Non-pigmented ciliary epithelial cell (primary cell): ENCODE measurements around the gene BCLAF1.

Source experiments
- DNase-seq: peaks from one replicate; pipeline ENCODE4 v3.0.0-alpha.2; 2010; ENCODE audit warnings: low read depth

Gene BCLAF1, protein sequence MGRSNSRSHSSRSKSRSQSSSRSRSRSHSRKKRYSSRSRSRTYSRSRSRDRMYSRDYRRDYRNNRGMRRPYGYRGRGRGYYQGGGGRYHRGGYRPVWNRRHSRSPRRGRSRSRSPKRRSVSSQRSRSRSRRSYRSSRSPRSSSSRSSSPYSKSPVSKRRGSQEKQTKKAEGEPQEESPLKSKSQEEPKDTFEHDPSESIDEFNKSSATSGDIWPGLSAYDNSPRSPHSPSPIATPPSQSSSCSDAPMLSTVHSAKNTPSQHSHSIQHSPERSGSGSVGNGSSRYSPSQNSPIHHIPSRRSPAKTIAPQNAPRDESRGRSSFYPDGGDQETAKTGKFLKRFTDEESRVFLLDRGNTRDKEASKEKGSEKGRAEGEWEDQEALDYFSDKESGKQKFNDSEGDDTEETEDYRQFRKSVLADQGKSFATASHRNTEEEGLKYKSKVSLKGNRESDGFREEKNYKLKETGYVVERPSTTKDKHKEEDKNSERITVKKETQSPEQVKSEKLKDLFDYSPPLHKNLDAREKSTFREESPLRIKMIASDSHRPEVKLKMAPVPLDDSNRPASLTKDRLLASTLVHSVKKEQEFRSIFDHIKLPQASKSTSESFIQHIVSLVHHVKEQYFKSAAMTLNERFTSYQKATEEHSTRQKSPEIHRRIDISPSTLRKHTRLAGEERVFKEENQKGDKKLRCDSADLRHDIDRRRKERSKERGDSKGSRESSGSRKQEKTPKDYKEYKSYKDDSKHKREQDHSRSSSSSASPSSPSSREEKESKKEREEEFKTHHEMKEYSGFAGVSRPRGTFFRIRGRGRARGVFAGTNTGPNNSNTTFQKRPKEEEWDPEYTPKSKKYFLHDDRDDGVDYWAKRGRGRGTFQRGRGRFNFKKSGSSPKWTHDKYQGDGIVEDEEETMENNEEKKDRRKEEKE

DNA sequence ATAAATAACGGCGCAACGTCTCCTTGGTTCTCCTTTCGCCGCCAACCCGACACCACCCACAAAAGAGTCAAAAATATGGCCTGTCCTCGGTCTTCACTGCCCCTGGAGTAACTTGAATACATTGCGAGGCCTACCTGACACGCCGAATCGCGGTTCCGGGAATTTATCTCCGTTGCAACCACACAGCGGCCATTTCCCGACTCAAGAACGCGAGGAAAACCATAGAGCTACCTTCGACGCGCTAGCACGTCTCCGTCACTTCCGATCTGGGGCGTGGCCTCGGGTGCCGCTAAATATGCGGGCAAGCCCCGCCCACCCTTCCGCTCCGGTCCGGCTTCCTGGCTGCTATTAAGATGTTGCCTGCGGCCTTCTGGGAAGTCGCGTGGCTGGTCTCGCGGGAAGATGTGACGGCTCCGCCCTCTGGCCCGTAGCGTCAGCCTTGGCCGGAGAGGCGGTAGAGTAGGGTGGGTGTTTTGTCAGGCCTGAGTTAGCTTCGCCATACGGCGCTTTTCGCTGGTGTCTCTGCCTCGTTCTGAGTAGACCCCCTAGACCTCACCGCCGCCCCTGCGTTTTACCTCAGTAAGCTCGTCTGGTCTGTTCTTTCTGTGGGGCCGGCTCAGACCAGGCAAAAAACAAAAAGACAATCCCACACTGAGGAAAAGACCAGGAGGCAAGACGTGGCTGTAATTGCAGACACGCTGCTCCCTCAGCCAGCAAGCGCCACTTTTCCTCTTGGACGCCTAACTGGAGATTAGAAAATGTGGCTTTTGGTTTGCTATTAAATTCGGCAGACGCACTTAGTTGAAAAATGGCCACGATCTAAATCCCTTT is at the start of gene BCLAF1:
TSS of gene BCLAF1 (minus strand) at position 268 of the 831 bp plus-strand sequence. CDS start 9,980 bp downstream, outside the sequence.
- DNase-seq, result peak; percentile 97

DNA sequence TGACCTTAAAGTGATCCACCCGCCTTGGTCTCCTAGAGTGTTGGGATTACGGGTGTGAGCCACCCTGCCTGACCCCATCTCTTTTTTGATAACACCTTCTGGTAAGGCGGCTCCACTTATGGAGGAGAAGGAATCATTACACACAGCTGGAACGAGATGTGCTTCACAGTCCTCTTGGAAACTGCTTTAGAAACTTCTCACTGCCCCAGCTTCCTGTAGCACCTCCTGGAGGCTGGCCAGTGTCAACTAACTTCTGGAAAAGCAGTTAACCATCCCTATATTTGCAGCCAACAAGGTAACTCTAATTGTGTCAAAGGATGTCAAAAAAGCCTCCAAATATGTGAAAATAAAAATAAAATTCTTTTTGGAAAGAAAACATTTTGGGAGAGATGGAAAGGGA is 48.8 kb upstream of the BCLAF1 start:
- DNase-seq, result no peak

DNA sequence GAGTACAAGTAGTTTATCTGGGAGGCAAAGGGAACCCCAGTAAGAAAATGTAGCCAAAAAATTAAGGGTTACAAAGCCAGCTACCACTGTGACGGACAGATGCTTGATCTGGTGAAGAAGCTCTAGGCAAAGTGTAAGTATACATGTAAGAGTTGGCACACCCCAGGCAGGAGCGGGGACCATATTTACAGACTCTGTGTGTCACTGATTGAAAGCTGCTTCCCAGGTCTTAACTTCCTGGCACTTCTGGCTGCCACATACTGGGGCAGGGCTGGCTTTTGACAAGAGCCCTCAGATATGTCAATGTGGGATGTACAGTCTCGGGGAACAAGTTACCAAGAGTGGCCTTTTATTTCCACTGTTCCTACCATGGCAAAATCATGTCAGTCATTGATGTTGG is 48.0 kb upstream of the BCLAF1 start:
- DNase-seq, result no peak

DNA sequence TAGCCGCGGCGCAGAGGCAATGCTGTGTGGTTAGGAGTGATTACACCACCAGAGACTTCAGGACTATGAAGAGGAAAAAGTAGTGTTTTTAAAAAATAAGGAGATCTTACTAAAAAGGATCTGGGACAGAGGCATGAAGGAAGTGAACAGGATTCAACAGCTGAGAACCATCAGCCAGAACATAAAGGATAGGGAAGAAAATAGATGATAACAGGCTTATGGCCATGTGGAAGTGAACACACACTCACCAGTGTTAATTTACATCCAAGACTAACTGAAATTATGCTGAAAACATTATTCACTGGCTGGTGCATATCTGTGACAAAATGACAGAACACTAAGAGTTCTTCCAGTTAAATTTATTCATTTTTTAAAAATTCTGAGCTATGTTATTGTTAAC is 47.5 kb upstream of the BCLAF1 start:
- DNase-seq, result no peak

DNA sequence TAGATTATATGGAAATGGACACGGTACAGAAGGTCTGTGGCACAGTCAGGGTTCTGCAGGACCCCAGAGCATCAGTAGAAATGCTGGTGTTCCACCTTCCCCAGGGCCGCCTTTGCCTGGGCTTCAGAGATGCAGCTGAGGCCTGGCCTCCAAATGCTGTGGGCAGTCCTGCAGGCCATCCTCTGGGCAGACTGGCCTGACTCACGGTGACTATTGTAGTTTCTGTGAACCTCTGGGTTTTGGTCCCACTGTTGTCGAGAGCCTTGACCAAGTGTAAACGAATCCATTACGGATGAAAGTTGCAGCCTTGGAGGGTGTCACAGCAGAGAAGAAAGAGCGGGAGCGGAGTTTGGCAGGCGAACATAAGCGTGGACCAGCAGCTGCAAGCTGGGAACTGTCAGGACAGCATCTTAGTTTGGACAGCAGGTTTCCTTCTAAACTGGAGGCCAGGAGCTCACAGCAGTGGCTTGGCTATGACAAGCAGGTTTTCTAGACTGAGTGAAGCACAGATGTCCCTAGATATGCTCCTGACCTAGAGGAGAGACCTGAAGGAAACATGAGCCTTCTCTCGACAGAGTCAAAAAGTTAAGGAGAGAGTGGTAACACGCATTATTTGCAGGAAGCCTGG is 46.2 kb upstream of the BCLAF1 start:
- DNase-seq, result no peak

DNA sequence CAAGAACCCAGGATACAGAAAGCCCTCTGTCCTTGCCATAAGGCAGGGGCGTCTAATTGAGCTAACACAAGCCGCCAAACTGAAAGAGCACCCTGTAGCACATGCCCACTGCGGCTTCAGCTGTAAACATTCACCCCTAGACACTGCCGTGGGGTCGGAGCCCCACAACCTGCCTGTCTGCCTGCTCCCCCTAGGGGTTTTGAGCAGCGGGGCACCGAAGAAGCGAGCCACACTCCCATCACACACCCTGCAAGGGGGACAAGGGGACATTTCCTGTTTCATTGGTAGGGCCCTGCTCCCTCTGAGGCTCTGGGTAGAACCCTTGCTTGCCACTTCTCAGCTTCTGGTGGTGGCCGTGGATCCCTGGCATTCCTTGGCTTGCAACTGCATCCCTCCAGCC is 45.2 kb upstream of the BCLAF1 start:
- no peak for DNase-seq

DNA sequence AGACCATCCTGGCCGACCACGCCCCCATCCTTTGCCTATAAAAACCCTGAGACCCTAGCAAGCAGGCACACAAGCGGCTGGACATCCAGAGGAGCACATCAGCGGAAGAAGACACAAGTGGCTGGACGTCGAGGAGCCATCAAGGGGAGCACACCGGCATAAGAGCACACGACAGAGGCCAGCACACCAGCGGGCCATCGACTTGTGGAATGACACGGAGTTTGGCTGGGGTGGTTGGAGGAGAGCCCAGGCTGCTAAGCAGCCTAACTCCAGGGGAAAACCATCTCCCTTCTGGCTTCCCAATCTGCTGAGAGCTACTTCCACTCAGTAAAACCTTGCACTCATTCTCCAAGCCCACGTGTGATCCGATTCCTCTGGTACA is 44.8 kb upstream of the BCLAF1 start:
- DNase-seq, result no peak

DNA sequence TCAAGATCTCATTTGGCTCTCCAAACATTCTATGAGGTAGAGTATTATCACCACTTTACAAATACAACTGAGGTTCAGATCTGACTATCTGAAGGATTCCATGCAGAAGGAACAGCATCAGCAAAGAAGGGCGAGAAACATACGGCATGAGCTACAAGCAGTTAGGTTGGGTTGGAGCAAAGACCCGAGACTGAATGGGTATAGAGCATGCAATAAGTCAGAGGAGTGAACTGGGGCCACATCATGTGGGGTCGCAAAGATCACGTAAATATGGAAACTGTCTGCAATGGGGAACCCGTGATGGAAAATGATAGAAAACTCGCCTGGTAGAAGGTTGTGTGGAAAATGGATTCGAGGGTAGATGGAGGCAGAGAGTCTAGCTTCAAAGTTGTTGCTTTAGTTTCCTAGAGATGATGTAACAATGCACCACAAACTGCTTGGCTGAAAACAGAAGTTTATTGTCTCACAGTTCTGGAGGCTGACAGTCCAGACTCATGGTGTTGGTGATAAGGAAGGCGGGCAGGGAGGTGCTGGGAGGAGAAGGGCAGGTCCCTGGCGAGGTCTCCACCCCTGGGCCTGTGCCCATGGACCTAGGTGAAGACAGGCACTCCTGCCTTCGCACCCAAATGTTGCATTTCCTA is 44.3 kb upstream of the BCLAF1 start:
- no peak for DNase-seq

DNA sequence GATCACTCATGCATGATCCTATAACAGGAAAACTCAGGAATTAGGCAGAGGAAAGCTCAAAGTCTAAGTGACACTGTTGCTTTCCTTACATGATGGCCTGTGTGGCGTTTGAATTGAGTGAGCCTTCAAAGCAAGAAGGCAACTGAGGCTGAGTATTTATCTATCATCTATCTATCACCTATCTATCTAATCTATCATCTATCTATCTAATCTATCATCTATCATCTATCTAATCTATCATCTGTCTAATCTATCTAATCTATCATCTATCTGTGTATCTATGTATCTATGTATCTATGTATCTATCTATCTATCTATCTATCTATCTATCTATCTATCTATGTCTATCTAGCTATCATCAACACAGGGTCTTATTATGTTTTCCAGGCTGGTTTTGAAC is 41.8 kb upstream of the BCLAF1 start:
- DNase-seq, result no peak

DNA sequence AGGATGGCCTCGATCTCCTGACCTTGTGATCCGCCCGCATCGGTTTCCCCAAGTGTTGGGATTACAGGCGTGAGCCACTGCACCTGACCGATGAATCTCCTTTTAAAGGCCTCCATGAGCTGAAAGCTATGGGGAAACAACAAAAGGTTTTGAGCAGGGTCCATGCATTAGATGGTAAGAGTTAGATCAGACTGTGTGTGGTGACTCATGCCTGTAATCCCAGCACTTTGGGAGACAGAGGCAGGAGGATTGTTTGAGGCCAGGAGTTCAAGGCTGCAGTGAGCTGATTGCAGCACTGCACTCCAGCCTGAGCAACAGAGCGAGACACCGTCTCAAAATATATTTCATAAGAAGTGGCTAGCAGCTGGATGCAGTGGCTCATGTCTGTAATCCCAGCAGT is 41.0 kb upstream of the BCLAF1 start:
- no peak for DNase-seq

DNA sequence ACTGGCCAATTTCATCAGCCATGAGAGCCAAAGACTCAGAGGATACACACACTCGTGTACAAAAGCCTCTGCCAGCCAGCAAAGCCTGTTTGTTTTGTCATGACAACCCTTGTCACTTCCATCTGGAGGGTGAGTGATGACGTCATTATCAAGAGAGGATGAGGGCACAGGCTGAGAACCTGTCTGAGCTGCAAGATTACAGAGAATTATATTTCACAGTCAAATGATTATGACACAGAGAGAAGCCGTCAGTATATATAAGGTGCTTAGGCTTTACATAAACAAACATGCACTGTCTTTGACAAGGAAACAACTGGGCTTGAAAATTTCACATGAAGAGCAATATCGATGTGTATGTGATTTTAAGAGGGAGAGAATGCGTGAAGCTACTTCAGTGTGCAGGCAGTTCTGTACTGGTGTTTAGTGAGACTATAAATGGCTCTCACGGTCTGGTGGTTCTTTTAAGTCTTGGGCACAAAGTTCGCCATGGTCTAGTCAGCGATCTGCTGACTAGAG is 36.5 kb upstream of the BCLAF1 start:
- DNase-seq, result no peak

DNA sequence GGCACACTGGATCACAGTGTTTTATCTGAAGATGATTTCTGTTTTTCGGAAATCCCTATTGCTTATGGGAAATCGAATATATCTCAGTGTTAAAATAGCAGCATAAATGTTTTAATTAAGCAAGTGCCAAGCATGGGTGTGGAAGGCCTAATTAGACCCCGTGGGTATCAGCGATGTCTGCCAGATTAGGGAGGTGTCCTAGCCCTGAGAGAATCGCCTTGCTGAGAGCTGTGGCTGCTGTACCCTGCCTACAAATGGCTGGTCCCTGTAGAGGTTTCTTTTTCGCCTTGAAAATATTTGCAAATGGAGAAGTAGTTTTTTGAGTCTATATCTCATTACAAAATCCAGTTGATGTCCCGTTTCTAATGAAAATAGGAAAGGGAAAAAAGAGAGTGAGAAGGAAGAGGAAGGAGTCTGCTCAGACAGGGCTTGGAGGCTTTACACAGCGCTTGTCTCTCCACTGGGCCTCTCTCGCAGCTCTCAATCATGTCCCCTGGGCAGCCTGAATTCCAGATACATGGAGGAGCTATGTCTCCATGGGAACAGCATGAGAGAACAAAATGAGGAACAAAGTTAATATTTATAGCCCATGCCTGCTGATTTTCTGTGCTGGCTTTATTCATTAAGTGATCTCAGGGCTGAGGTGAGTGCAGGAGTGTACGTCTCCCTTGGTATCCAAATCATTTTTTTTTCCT is 35.2 kb upstream of the BCLAF1 start:
- no peak for DNase-seq

DNA sequence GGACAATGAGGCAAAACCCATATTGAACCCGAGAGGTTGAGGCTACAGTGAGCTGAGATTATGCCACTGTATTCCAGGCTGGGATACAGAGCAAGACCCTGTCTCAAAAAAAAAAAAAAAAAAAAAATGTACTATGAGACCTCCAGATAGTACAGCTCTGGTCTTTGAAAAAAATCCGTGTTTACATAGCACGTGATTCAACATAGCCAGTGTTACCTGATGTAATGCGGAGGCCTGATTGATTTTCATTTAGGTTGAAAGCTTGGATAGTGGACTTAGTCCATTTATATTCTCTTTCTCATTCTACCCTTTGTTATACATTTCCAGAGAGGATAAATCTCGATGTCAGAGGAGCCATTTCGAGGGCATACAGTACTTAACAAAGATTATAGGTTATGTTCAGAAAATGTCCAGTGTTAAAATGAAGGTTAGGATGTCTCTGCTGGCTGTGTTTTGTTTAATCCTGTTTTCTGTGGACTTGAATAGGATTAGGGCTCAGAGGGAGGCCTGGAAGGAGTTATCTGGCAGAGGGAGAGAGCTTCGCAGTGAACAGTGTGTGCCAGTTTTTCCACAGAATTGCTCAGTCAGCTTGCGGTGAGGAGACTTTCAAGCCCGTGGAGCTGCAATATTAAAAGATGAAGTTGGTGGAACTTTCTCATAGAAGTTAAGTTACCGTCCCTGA is 33.9 kb upstream of the BCLAF1 start:
- no peak for DNase-seq

DNA sequence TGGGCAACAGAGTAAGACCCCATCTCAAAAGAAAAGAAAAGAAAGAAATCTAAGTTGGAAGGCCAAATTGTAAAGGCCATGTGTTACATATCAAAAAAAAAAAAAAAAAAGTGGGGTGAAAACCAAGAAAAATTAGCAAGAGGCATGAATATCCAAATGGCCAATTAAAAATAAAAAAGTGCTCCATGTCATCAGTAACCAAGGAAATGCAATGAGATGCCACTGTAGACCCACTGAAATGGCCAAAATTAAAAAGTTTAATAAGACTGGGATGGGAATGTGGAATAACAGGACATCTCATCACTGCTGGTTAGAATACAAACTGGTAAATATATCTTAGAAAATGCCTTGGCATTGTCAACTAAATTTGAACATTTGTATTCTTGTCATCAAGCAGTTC is 30.1 kb upstream of the BCLAF1 start:
- no peak for DNase-seq

DNA sequence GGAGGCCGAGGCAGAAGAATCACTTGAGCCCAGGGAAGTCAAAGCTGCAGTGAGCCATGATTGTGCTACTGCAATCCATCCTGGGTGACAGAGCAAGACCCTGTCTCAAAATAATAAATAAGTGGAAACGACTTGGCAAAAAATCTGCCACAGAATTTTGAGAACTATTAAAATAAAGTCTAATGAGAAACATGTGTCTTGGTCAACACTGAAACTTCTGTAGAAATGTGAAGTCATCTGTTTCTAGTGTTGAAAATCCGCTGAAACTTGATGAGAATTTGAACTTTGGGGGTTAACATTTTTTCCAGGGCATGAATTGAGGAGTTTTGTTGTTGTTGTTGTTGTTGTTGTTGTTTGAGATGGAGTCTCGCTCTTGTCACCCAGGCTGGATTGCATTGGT is 29.0 kb upstream of the BCLAF1 start:
- DNase-seq, result no peak

DNA sequence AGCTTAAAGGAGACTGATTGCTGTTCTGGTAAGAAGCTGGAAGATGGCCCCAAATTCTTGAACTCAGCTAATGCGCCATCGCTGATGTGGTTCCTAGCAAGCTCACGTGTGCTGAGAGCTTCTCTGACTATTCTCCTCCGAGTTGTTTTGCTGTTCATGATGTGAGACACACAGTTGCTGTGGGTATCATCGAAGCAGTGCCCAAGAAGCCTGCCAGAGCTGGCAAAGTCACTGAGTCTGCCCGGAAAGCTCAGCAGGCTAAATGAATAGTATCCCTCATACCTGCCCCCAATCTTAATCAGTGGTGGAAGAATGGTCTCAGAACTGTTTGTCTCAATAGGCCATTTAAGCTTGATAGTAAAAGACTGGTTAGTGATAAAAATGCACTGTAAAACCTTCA is 28.3 kb upstream of the BCLAF1 start:
- DNase-seq, result no peak

DNA sequence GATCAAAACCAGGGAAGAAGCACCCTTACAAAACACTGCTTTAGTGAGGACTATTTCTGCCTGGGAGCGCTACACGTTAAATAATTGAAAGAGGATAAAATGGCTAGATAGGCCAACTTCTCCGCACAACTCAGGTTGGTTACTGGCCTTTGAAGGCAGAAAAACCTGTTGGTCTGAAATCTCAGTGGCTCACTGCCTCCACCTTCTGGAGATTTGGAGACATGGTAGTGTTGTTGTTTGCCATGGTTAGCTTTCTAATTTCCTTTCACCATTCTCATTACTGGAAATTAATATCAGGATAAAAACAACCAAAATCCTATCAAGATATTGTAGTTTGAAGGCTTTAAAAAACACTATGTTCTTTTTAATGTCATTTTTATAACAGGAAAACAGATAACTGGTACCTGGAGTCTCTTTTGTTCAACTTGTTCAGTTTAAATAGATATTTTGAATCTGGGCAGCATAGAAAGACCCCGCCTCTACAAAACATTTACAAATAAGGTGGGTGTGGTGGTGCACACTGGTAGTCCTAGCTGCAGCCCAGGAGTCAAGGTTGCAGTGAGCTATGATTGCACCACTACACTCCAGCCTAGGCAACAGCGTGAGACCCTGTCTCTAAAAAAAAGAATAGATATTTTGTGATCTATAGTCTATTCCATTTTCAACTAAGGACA is 27.5 kb upstream of the BCLAF1 start:
- peak; percentile 20 for DNase-seq

DNA sequence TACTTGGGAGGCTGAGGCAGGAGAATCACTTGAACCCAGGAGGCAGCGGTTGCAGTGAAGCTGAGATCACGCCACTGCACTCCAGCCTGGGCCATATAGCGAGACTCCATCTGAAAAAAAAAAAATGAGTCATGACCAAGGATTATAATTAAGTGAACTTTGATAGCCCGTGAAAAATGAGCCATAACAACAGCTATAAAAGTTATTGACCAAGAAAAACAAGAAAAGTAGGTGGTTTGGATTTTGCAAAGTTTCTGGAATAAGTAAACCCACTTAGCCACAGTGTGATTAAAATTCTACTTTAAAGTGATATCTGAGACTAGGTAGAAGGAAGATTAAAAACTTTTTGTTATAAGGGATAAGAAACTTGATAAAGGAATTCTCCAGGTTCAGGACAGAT is 25.9 kb upstream of the BCLAF1 start:
- DNase-seq, result no peak

DNA sequence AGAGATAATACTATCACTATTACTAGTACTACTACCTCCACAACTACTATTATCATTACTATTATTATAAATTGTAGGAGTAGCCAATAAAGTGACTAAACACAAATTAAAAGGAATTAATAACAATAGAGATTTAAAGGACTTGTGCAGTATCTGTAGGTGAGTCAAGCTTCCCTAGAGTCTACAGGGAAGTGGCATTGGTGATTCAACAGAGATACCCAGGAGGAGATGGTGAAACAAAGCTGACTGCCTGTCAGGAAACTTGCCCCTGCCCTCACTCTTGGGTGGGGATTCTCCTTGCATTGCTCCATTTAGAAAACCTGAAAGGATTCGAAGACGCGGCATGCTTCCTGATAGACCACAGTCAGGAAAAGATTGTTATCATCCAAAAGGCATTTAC is 23.3 kb upstream of the BCLAF1 start:
- DNase-seq, result no peak
